Measurements from ENCODE around the gene NUDT21. TPM values are rescaled to one million over a fixed set of nuclear protein-coding genes. Genes with fewer than 3 reads are reported as not detected.
"Not testable (repeated sequence)": the region's sequence is repeated elsewhere in the genome, so short reads cannot be mapped to it uniquely, and the experiment has no call there.

The NUDT21 gene
- total RNA-seq = 100 to 1,000 TPM; 349 to 353 TPM

- ChIA-PET POLR2A (interaction anchor here (0.6 to 1.5 kb wide), 8 partner anchors 10 to 1679 kb away, joined by 3 to 4 read pairs (median 3); partner anchors contain the start of gene AMFR), CTCF (no interaction called here)
Observed at GRCh38 chr16:56450986-56451752, at the start of gene NUDT21, which contains the start of gene OGFOD1. Gene NUDT21 (minus strand): TSS chr16:56451332. CDS start chr16:56451202, 130 bp downstream. Gene OGFOD1 (plus strand): TSS chr16:56451554. CDS start chr16:56451613, 59 bp downstream.

- ChIA-PET POLR2A (no interaction called here), CTCF (no interaction called here)
Observed at GRCh38 chr16:56493815-56494214, 42.7 kb upstream of the NUDT21 start.

- CTCF ChIA-PET = no interaction called here
- POLR2A ChIA-PET = no interaction called here
Observed at GRCh38 chr16:56493126-56493525, 42.0 kb upstream of the NUDT21 start.

- CTCF ChIA-PET = no interaction called here
- POLR2A ChIA-PET = no interaction called here
Observed at GRCh38 chr16:56491657-56492261, 40.6 kb upstream of the NUDT21 start.

- POLR2A ChIA-PET, CTCF ChIA-PET: not testable (repeated sequence)
Observed at GRCh38 chr16:56488868-56489267, 37.7 kb upstream of the NUDT21 start.

- CTCF ChIA-PET = no interaction called here
Observed at GRCh38 chr16:56488035-56488434, 36.9 kb upstream of the NUDT21 start.

GRCh38 chr16:56483394-56483793, 32.3 kb upstream of the NUDT21 start:
- ChIA-PET POLR2A (no interaction called here), CTCF (no interaction called here)

More at GRCh38 chr16:56488035-56488434, 36.9 kb upstream of the NUDT21 start:
- POLR2A ChIA-PET = no interaction called here

- ChIA-PET CTCF (no interaction called here), POLR2A (no interaction called here)
Observed at GRCh38 chr16:56482683-56483236, 31.6 kb upstream of the NUDT21 start.

- POLR2A ChIA-PET = no interaction called here
- CTCF ChIA-PET = no interaction called here
Observed at GRCh38 chr16:56481468-56482122, 30.5 kb upstream of the NUDT21 start.

- ChIA-PET POLR2A (no interaction called here), CTCF (no interaction called here)
Observed at GRCh38 chr16:56480776-56481467, 29.8 kb upstream of the NUDT21 start.

- POLR2A ChIA-PET = no interaction called here
Observed at GRCh38 chr16:56479469-56479868, 28.3 kb upstream of the NUDT21 start.

GRCh38 chr16:56478281-56479049, 27.3 kb upstream of the NUDT21 start:
- ChIA-PET CTCF (no interaction called here), POLR2A (interaction anchor here (0.6 kb wide), 1 partner anchor 9 kb away, joined by 3 read pairs; no protein-coding TSS in a partner anchor)

More at GRCh38 chr16:56479469-56479868, 28.3 kb upstream of the NUDT21 start:
- CTCF ChIA-PET = no interaction called here

- ChIA-PET CTCF (interaction anchor here (0.6 kb wide), 1 partner anchor 712 kb away, joined by 3 read pairs; no protein-coding TSS in a partner anchor), POLR2A (no interaction called here)
Observed at GRCh38 chr16:56477096-56477878, 26.2 kb upstream of the NUDT21 start.

- CTCF ChIA-PET = no interaction called here
Observed at GRCh38 chr16:56475201-56475600, 24.1 kb upstream of the NUDT21 start.

GRCh38 chr16:56470666-56471065, 19.5 kb upstream of the NUDT21 start:
- POLR2A ChIA-PET = interaction anchor here (1.0 kb wide), 1 partner anchor 19 kb away, joined by 3 read pairs; the partner anchor contains the start of genes NUDT21 and OGFOD1
- CTCF ChIA-PET = no interaction called here

More at GRCh38 chr16:56475201-56475600, 24.1 kb upstream of the NUDT21 start:
- POLR2A ChIA-PET = no interaction called here

GRCh38 chr16:56470232-56470631, 19.1 kb upstream of the NUDT21 start:
- POLR2A ChIA-PET = interaction anchor here (0.6 to 1.0 kb wide), 2 partner anchors 8 to 19 kb away, joined by 3 read pairs; partner anchors contain the start of genes NUDT21 and OGFOD1

GRCh38 chr16:56469748-56470147, 18.6 kb upstream of the NUDT21 start:
- ChIA-PET CTCF (no interaction called here), POLR2A (interaction anchor here (0.6 kb wide), 1 partner anchor 9 kb away, joined by 3 read pairs; no protein-coding TSS in a partner anchor)

More at GRCh38 chr16:56470232-56470631, 19.1 kb upstream of the NUDT21 start:
- CTCF ChIA-PET = no interaction called here

- POLR2A ChIA-PET = no interaction called here
- CTCF ChIA-PET = no interaction called here
Observed at GRCh38 chr16:56468800-56469199, 17.7 kb upstream of the NUDT21 start.
